ENCODE results near the gene RFC2.

RFC2 gene

GRCh38 chr7:74246497-74246896 lies 7.7 kb downstream of the RFC2 start:
- TF ChIP-seq CTCF (conservative IDR thresholded peaks at IDR 0.05; ENCODE audit: low read depth, low read length) = no peak
- H3K4me3 ChIP-seq (ENCODE audit: low read depth, low read length) = no peak overlapping the region
- DNase-seq (ENCODE audit: low read depth) = no peak

- no peak for DNase-seq (ENCODE audit: low read depth)
- no peak for TF ChIP-seq CTCF (conservative IDR thresholded peaks at IDR 0.05; ENCODE audit: low read depth, low read length)
- no peak overlapping the region for H3K4me3 ChIP-seq (ENCODE audit: low read depth, low read length)
These were observed 12.1 kb downstream of the RFC2 start for GRCh38 chr7:74242122-74242443.

- DNase-seq (ENCODE audit: low read depth) = no peak
- H3K4me3 ChIP-seq (ENCODE audit: low read depth, low read length) = no peak overlapping the region
- TF ChIP-seq CTCF (conservative IDR thresholded peaks at IDR 0.05; ENCODE audit: low read depth, low read length) = no peak
These were observed 13.7 kb downstream of the RFC2 start for GRCh38 chr7:74240482-74240881.

DNA sequence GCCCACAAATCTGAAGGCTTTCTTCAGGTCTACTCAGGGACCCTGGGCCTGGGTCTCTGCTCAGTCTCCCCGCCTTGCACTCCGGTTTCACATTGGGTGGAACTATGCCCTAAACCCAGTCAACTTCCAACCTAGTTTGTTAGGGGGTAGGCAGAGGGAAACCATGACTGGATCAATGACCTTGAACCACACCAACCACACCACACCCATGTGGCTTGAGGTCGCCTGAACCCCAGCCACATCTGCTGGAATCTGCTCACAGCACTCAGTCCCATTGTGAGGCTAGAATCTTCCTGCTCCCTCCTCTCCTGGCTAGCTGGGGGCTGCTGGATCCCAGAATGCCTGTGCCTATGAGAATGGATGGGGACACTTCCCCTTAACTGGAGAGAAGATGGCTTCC lies 17.9 kb downstream of the RFC2 start:
- DNase-seq (ENCODE audit: low read depth) = no peak
- no peak for TF ChIP-seq CTCF (conservative IDR thresholded peaks at IDR 0.05; ENCODE audit: low read depth, low read length)
- no peak overlapping the region for H3K4me3 ChIP-seq (ENCODE audit: low read depth, low read length)

- H3K4me3 ChIP-seq (ENCODE audit: low read depth, low read length) = no peak overlapping the region
- no peak for DNase-seq (ENCODE audit: low read depth)
- no peak for TF ChIP-seq CTCF (conservative IDR thresholded peaks at IDR 0.05; ENCODE audit: low read depth, low read length)
These were observed 18.5 kb downstream of the RFC2 start for GRCh38 chr7:74235518-74236268.

- DNase-seq (ENCODE audit: low read depth) = peak; percentile 51
- no peak overlapping the region for H3K4me3 ChIP-seq (ENCODE audit: low read depth, low read length)
- no peak for TF ChIP-seq CTCF (conservative IDR thresholded peaks at IDR 0.05; ENCODE audit: low read depth, low read length)
These were observed 20.4 kb downstream of the RFC2 start for GRCh38 chr7:74233655-74234285.

DNA sequence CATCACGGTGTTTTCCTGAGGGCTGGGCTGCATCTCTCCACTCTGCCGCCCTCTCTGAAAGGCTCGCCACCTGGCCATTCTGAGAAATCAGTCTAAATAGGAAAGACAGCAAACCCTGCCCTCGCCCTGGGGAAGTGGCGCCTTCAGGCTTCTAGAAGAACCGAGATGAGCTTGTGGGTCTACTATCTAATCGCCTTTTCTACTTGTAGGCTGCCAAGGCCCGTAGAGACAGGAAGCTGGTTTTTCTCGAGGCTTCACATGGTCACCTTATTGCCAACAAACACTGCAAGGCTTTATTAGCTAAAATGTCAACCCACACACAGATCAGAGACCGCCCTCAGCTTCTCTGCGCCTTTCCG lies 23.0 kb downstream of the RFC2 start:
- TF ChIP-seq CTCF (conservative IDR thresholded peaks at IDR 0.05; ENCODE audit: low read depth, low read length) = no peak
- DNase-seq (ENCODE audit: low read depth) = no peak
- H3K4me3 ChIP-seq (ENCODE audit: low read depth, low read length) = no peak overlapping the region

All from choroid plexus epithelial cell (primary cell).